Hematopoietic multipotent progenitor cell treated with erythropoietin and hydrocortisone succinate and interleukin-3 and kit ligand, for 17 days (in vitro differentiated cells): Measurements from ENCODE around the gene C14orf132.
"Not testable (repeated sequence)": the region's sequence is repeated elsewhere in the genome, so short reads cannot be mapped to it uniquely, and the experiment has no call there.

ENCODE experiments used
- DNase-seq: peaks from one replicate; pipeline ENCODE4 v3.0.0-alpha.2; 2015; ENCODE audit warnings: low spot score

C14orf132 gene

GRCh38 chr14:96060186-96060933 lies 21.2 kb downstream of the C14orf132 start:
- no peak for DNase-seq

GRCh38 chr14:96062010-96062409 lies 22.8 kb downstream of the C14orf132 start:
- DNase-seq = no peak

GRCh38 chr14:96062506-96062905 lies 23.3 kb downstream of the C14orf132 start:
- DNase-seq = no peak

GRCh38 chr14:96064866-96065265 lies 25.7 kb downstream of the C14orf132 start:
- no peak for DNase-seq

- no peak for DNase-seq
These were observed 26.7 kb downstream of the C14orf132 start for GRCh38 chr14:96065661-96066459.

GRCh38 chr14:96066976-96067375 lies 27.8 kb downstream of the C14orf132 start:
- no peak for DNase-seq

GRCh38 chr14:96067985-96068930 lies 29.1 kb downstream of the C14orf132 start:
- DNase-seq = no peak

- no peak for DNase-seq
These were observed 30.3 kb downstream of the C14orf132 start for GRCh38 chr14:96069421-96069820.

- DNase-seq = no peak
These were observed 32.4 kb downstream of the C14orf132 start for GRCh38 chr14:96071561-96071960.

GRCh38 chr14:96072076-96072475 lies 32.9 kb downstream of the C14orf132 start:
- no peak for DNase-seq

GRCh38 chr14:96072746-96073145 lies 33.6 kb downstream of the C14orf132 start:
- no peak for DNase-seq

GRCh38 chr14:96073260-96074039 lies 34.3 kb downstream of the C14orf132 start:
- DNase-seq = not testable (repeated sequence)

- no peak for DNase-seq
These were observed 38.9 kb downstream of the C14orf132 start for GRCh38 chr14:96077983-96078624.

- no peak for DNase-seq
These were observed 39.5 kb downstream of the C14orf132 start for GRCh38 chr14:96078625-96079016.

- DNase-seq = no peak
These were observed 39.9 kb downstream of the C14orf132 start for GRCh38 chr14:96079066-96079465.

- no peak for DNase-seq
These were observed 41.4 kb downstream of the C14orf132 start for GRCh38 chr14:96080571-96080970.

GRCh38 chr14:96081224-96081623 lies 42.1 kb downstream of the C14orf132 start:
- DNase-seq = no peak

GRCh38 chr14:96081767-96082400 lies 42.7 kb downstream of the C14orf132 start:
- no peak for DNase-seq

- DNase-seq = no peak
These were observed 43.5 kb downstream of the C14orf132 start for GRCh38 chr14:96082420-96083300.
